NAMALWA (cell line): ENCODE results near the gene ADAMTS17.
A peak's percentile ranks its signal among the peaks of the same experiment; 100 is the strongest.

Source experiments
- DNase-seq: peaks from one replicate; pipeline ENCODE4 v3.0.0-alpha.2; 2015; ENCODE audit warnings: low spot score

The ADAMTS17 gene, protein sequence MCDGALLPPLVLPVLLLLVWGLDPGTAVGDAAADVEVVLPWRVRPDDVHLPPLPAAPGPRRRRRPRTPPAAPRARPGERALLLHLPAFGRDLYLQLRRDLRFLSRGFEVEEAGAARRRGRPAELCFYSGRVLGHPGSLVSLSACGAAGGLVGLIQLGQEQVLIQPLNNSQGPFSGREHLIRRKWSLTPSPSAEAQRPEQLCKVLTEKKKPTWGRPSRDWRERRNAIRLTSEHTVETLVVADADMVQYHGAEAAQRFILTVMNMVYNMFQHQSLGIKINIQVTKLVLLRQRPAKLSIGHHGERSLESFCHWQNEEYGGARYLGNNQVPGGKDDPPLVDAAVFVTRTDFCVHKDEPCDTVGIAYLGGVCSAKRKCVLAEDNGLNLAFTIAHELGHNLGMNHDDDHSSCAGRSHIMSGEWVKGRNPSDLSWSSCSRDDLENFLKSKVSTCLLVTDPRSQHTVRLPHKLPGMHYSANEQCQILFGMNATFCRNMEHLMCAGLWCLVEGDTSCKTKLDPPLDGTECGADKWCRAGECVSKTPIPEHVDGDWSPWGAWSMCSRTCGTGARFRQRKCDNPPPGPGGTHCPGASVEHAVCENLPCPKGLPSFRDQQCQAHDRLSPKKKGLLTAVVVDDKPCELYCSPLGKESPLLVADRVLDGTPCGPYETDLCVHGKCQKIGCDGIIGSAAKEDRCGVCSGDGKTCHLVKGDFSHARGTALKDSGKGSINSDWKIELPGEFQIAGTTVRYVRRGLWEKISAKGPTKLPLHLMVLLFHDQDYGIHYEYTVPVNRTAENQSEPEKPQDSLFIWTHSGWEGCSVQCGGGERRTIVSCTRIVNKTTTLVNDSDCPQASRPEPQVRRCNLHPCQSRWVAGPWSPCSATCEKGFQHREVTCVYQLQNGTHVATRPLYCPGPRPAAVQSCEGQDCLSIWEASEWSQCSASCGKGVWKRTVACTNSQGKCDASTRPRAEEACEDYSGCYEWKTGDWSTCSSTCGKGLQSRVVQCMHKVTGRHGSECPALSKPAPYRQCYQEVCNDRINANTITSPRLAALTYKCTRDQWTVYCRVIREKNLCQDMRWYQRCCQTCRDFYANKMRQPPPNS

DNA sequence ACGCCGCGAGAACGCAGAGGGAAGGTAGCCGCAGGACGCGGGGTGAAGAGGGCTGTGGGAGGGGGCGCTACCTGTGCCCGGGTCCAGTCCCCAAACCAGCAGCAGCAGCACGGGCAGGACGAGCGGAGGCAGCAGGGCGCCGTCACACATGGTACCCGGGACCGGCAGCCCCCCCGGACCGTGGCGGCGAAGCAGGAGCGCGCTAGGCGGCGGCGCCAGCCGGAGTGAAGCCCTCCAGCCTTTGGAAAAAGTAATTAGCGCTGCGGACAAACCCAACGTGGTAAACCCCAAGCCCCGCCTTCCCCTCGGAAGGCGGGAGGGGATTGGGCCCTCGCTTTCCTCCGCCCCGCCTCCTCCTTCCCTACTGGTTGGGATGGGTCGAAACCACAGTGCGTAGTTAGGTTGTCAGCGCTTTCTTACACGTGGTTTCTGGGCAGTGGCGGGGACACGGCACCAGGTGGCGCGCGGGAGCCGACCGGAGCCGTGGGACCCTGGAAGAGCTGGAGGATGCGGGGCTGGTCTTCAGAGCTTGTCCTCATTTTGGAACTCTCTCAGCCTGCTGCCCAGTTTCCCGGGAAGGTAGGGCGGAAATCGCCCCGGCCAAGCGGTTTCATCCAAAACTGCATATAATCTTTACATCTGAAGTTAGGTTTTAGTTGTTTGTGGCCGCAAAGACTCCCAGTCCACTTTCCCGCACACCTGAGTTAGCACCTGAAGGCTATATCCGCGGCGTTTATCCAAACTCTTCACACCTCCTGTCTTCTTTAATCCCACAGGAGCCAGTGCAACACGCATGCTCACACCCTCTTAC, at the start of gene ADAMTS17:
Gene ADAMTS17, minus strand, starts transcription at position 226 of the 811 bp plus-strand sequence. Its CDS starts 76 bp downstream, at position 150.
- no peak for DNase-seq

DNA sequence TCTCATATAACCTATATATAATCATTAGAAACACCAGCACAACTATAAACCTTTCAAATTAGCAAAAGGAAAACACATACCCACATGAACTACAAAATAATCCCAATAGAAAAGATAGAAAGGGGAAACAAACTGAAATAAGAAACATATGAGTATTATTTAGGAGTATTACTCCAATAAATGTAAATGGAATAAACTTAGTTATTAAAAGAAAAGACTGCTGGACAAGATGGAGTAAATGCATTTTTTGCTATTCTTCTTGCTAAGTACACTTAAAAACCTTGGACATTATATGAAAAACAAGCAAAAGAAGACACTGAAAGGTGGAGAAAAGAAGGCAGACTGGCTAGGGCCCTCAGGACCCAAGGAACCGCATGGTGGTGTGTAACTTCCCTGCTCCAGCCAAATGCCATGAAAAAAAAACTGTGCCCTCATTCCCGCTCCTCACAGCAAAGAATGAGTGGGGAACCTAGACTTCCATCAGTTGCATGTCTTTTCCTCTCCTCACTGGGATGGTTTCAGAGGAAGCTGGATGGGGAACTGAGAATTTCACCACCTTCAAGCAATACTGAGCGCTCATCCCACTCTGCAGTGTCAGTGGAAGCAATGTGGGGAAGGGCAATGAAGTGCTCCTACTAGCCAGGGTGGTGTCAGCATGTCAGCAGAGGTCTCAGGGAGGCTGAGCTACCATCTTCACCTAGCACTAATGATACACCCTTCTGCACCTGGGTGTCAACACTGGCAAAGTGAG, 43.7 kb upstream of the ADAMTS17 start:
- no peak for DNase-seq

DNA sequence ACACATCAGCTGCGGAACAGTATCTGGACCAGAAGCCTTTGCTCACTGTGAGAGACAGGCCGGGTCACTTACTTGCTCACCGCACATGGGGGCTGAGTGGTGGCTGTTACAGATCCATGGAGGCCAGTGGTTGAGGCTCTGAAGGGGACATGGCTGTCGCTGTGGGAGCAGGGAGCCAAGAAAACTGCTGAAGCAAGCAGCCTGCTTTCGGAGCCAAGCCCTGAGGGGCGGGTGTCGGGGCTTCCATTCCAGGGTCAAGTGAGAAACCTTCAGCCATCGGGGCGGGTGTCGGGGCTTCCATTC, 42.3 kb upstream of the ADAMTS17 start:
- no peak for DNase-seq

DNA sequence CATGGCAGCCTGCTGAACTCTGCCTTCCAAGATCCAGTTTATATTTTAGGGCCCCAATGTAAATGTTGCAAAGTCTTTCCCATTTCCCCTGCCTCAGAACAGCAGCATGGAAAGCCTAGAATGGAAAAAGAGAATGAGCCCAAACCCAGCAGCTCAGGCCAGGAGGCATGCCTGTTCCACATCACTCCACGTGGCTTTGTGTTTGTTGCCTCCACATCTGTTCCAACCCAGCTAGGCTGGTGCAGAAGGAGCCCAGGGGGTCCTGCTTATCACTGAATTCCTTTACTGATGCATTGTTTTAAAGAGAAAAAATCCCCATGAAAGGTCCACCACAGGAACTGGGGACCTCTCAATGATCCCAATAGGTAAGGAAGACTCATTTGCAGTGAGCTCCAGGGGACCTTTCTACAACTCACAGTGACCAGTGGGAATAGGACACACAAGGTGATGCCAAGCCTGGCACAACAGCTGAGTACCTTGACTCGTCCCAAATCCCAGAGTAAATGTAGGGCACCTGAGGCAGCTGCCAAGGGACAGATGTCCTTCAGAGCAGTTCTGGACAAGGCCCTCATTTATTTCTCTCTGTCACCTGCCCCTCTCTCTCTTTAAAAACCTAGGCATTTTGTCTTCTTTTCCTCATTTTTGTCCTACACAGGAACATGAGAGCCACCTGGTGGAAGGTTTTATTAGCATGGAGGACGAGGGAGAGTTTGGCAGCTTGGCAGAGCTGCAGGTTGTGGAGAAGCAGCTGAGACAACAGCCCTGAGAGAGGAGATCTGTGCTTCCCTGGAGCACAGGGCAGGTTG, 41.7 kb upstream of the ADAMTS17 start:
- DNase-seq, result peak; percentile 33

DNA sequence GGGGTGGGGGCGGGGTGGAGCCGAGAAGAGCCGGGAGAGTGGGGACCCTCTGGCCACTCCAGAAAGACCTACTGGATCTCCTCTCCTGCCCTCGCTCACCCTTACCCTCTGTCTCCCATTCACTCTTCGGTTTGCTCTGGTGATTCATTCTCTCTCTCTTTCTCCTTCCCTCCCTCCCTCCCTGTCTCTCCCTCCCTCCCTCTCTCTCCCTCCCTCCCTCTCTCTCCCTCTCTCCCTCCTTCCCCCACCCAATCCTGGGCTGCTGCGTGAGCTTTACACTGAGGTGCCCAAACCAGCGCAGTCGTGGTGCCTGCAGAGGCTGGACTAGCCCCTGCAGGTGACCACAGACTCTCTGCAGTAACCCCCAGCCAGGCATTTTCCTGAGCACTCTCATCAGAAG, 32.2 kb upstream of the ADAMTS17 start:
- DNase-seq, result no peak

DNA sequence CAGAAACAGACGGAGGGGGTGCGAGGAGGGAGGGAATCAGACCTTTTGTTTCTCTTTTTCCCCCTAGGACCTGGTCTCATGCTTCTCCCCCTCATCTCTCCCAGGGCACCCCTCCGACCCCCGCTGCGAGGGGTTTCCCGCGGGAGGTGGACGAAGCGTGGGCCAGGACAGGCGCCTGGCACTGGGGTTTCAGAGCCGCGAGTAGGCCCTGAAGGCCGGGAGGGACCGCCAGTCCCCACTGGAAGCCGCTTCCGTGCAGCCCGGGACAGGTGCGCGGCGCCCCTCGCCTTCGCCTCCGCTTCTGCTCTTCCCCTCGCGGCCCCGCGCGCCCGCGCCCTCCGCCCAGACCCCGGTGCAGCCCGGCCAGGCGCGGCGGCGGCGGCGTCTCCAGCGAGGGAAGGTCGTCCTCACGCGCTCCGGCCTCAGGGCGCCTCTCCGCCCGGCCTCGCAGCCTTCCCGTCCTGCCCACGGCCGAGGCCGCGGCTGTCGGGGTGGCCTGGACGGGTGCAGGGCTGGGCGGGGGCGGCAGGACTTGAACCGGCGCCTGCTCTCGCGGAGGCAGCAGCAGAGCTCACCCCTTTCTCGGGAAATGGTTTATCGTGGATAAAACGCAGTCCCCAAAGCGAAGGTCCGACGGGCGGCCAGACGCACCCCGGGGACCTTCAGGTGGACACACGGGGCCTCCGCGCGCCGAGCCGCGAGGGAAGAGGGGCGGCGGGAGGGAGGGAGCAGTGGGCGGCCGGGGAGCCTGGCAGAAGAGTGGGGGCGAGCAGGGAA, 31.5 kb upstream of the ADAMTS17 start:
- DNase-seq, result no peak

DNA sequence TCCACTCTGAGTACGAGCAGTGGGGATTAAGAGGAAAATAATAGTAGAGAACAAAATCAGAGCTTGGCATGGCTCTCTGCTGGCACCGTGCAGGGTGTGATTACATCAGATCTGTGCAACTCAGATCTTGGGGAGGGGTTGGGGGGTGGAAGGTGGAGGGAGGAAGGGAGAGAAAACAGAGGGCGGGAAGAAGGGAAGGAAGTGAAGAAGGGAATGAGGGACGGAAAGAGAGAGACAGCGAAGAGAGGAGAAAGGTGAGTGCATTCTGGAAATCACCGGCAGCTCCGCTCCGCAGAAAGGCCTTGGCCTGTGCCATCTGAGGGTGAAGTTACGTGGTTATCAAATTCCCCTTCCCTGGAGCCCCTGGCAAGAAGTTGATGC, 31.0 kb upstream of the ADAMTS17 start:
- no peak for DNase-seq

DNA sequence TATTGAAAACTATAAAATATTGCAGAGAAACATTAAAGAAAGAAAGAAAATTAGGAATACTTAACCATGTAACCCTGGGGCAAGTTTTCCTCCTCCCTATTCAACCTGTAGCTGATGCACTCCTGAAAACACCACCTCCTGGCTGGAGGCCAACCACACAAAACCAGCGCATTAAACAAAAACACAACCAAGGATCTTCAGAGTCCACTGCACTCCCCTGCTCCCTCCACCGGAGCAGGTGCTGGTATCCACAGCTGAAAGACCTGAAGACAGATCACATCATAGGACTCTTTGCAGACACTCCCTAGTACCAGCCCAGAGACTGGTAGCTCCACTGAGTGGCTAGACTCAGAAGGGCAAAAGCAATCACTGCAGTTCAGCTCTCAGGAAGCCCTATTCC, 13.6 kb upstream of the ADAMTS17 start:
- DNase-seq, result no peak

DNA sequence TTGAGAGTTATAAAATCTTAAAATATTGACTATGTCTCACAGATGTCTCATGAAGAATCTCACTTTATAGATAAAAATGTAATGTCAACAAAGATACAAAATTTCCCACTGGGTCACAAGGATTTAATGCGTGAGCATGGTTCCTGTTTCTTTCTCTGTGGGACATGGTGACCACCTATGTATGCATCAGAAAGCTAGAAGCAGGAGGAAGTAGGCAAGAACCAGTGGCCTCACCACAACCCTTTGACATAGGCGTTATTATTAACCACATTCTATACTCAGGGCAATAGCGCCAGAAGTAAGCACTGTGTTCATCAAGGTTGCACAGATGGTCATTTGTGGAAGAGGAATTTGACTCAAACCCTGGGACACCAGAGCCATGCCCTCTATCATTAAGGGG, 11.7 kb upstream of the ADAMTS17 start:
- no peak for DNase-seq

DNA sequence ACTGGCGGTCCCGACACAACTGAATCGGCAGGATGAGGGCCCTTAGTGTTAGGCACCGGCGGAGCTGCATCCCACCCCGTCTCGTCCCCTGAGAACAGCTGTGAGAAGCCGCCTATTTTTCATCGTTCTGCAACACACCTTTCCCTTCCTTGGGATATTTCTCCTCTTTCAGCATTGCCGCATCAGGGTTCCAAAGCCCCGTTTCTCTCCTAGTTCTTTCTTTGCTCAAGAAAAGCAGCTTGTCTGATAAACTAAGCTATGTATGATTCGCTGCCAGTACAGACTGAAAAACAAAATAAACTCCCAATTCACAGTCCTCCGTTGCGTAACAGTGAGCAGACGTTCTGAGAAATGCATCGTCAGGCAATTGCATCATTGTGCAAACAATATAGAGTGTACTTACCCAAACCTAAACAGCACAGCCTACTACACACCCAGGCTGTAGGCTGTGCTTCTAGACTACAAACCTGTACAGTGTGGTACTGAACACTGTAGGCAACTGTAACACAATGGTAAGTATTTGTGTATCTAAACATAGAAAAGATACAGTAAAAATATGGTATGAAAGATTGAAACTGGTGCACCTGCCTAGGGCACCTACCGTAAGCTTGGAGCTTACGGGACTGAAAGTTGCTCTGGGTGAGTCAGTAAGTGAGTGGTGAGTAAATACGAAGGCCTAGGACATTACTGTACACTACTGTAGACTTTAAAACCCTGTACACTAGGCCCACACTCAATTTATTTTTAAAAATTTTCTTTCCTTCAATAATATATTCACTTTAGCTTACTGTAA, 8.9 kb upstream of the ADAMTS17 start:
- no peak for DNase-seq

DNA sequence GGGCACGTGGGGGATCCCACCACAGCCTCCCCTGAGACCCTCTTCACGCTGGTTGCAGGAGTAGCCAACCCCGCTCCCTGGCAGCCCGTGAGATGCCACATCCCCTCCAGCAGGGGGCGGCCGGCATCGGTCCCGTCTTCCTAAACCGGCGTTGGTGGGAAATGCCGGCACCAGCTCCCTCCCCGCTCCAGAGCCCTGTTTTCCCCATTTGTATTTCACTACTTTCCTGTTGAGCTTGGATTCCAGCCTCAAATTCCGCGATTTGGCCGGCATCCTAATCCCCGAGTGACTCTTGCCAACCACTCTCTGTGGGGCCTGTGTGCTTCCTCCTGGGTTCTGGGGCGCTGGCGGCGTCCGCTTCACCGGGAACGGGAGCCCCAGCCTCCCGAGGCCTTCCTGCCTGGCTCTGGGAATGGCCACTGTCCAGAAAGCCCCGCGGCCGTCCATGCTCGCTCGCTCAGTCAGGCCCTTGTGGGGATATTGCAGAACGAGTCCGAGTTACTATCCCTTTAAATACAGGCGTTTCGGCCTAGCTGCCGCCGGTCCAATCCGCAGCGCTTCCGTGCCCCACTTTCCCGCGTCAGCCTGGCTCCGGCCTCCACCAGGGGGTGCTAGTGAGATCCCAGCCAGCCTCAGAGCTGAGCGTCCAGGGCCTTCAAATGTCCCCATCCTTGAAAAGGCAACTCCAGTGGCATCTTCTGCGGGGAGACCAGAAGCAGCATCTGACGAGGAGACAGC, 8.1 kb upstream of the ADAMTS17 start:
- peak; percentile 86 for DNase-seq

DNA sequence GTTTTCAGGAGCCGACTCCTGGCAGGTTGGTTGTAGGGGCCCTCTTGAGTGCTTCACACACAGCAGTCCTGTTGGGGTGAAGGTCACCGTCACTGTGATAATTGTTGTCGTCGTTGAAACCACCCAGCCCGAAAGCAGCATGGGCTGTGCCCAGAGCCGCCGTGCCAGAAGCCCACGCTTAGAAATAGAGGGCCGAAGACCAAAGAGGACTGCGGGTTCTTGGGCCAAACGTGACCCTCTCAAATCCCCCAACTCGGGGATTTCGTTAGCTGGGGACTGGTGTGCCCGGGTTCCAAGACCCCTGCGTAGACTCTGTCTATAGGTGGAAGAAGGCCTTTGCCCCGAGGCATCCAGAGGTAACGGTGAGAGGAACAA, 7.5 kb upstream of the ADAMTS17 start:
- DNase-seq, result no peak

DNA sequence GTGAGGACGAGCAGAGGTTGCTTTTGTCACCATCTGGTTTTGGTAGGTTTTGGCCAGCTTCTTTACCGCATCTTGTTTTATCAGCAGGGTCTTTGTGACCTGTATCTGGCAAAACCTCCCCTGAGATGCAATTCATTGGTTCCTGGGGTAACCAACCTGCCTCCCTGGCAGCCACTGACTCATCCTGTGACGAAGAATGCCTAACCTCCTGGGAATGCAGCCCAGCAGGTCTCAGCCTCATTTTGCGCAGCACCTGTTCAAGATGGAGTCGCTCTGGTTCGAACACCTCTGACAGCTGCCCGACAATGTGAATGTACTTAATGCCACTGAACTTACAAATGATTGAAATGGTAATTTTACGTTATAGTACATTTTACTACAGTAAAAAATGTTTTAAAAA, 6.8 kb upstream of the ADAMTS17 start:
- DNase-seq, result no peak

DNA sequence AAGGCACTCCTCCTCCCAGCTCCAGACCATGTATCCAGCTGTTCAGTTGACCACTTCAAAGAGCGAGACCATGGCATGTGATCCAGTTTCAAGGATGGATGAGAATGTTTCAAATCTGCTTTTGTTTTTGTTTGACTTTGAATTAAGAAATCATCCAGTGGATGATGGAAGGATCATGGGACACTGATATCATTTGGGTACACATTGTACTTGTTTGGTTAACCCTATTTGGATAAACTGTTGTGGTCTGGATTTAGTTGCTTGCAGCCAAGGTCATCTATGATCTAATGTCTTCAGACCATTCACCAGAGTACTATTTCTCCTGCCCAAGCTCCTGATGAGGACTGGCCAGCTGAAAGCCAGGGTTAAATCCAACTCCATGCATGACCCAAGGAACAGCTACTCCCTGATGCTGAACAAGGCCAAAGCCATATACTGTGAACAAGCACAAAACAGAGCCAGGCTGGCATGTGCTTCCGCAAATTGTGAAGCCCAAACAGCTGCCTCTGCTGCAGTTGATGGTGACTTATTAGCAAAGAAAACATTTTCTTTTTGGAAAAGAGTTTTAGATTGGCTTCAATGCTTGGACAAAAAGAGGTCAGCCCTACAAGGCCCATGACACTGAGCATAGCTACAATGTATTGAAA, 5.2 kb upstream of the ADAMTS17 start:
- DNase-seq, result no peak

DNA sequence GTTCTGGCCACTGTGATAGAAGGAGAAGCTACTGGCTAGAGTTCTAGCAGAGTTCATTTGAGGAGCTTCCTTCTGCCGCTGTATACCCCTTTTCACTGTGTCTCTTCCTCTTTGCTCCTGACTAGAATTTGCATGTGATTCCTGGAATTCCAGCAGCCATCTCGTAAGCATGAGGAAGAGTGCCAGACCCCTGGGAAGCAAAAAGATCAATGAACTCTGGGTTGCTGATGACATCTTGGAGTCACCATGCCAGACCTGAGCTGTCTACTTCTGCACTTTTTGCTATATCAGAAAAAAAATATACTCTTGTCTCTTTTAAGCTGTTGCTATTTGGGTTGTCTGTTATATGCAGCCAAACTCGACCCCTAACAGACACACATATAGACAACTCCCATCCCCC, 3.7 kb upstream of the ADAMTS17 start:
- no peak for DNase-seq

DNA sequence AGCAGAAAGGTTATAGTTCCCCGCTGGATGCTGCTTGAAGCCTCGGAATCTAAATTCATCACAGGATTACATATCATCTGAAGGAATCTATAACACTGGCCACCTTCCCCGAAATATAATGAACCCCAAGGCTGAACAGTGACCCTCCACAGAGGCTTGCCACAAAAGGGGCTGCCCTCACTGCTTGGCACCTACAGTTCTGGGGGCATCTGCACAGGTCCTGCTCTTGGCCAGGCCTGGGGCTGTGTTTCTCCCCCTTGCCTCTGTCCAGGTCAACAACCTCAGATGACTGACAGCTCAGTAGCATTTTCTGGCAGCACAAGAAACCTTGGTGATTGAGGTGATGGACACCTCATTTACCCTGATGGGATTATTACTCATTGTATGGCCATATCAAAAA, 1.5 kb upstream of the ADAMTS17 start:
- DNase-seq, result no peak

DNA sequence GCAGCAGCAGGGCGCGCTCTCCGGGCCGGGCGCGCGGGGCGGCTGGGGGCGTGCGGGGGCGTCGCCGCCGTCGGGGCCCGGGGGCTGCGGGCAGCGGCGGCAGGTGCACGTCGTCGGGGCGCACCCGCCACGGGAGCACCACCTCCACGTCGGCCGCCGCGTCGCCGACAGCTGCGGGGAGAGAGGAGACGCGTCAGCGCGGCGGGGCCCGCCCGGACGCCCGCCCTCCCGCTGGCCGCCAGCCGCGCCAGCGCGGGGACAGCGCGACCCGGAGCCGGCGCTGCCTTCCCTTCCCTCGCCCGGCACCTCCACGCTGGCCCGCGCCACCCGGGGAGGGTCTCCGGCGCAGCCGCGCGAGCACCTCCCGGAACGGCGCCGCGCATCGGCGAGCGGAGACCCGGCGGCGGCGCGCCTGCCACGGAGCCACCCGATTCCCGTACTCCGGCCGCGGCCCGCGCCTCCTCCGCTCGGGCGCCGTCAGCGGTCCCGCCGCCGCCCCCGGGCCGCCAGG, 481 bp downstream of the ADAMTS17 start:
- no peak for DNase-seq
